DOHH2 (cell line): ENCODE data around the gene AFF1.

Experiments used
- CTCF ChIP-seq: fragments of 200-600 bp; sonication (generic); IDR thresholded peaks from one replicate; pipeline ENCODE4 v1.5.1; 2014; ENCODE audit warnings: antibody characterized with exemption, mild to moderate bottlenecking, low read depth, low read length; ENCODE audit not compliant: poor library complexity, severe bottlenecking
- EZH2phosphoT487 ChIP-seq: fragments of 200-600 bp; sonication (generic); IDR thresholded peaks from 2 replicates; pipeline ENCODE4 v1.6.1; 2017; ENCODE audit warnings: borderline replicate concordance, mild to moderate bottlenecking, antibody characterized with exemption, low read length, moderate library complexity, mixed read lengths

GRCh38 chr4:87080462-87080861 lies 145.7 kb downstream of the AFF1 start:
- TF ChIP-seq CTCF (no peak), EZH2phosphoT487 (no peak)
